CD14-positive monocyte (primary cell): ENCODE measurements around the gene PFKL. TPM values are rescaled to one million over a fixed set of nuclear protein-coding genes. Genes with fewer than 3 reads are reported as not detected.

Source experiments
- DNase-seq, 3 donors: peaks; one replicate each; pipeline ENCODE4 v3.0.0-alpha.2; 2011 to 2022
- H2AFZ ChIP-seq: 2 replicates; pipeline ENCODE4 v1.6.0; 2012; ENCODE audit warnings: mild to moderate bottlenecking, low read depth, low read length, inconsistent platforms; ENCODE audit not compliant: insufficient read depth, poor library complexity, severe bottlenecking
- H3K27ac ChIP-seq, 2 donors: 1 replicate in 1 of 2; 2 replicates in 1 of 2; pipeline ENCODE4 v1.5.1; 2012 to 2013; ENCODE audit warnings: low read length in 2 of 2, control low read depth in 1 of 2, inconsistent platforms in 1 of 2, low read depth in 1 of 2, mild to moderate bottlenecking in 1 of 2
- H3K27me3 ChIP-seq, 2 donors: one replicate each; pipeline versions ENCODE4 v1.6.0 to v1.6.1; 2011 to 2013; ENCODE audit warnings: low read length in 2 of 2; ENCODE audit not compliant: control insufficient read depth in 2 of 2, insufficient read depth in 2 of 2
- H3K36me3 ChIP-seq, 2 donors: replicated peaks in 1 of 2; 1 replicate in 1 of 2; 2 replicates in 1 of 2; pipeline versions ENCODE4 v1.5.1 to v1.6.1; 2012 to 2013; ENCODE audit warnings: low read length in 2 of 2, control low read depth in 1 of 2, inconsistent platforms in 1 of 2, mild to moderate bottlenecking in 1 of 2; ENCODE audit not compliant: insufficient read depth in 2 of 2, control insufficient read depth in 1 of 2
- H3K4me1 ChIP-seq, 2 donors: 1 replicate in 1 of 2; 2 replicates in 1 of 2; pipeline versions ENCODE4 v1.5.1 to v1.6.1; 2012 to 2013; ENCODE audit warnings: low read length in 2 of 2, control low read depth in 1 of 2, inconsistent platforms in 1 of 2, mild to moderate bottlenecking in 1 of 2, moderate library complexity in 1 of 2; ENCODE audit not compliant: insufficient read depth in 2 of 2, control insufficient read depth in 1 of 2
- H3K4me2 ChIP-seq: replicated peaks from 2 replicates; pipeline ENCODE3; 2012; ENCODE audit warnings: low read length, moderate library complexity, mild to moderate bottlenecking; ENCODE audit not compliant: poor library complexity, severe bottlenecking; ENCODE audit errors: extremely low read depth
- H3K4me3 ChIP-seq, 3 experiments: fragments of 200-600 bp in 1 of 3; sonication (generic) in 1 of 3; replicated peaks in 1 of 3; 1 replicate in 2 of 3; 2 replicates in 1 of 3; pipeline ENCODE4 v1.5.1; 2011 to 2013; ENCODE audit warnings: low read length in 3 of 3, mild to moderate bottlenecking in 3 of 3, control low read depth in 2 of 3, low read depth in 2 of 3, inconsistent platforms in 1 of 3, moderate library complexity in 1 of 3
- H3K79me2 ChIP-seq: 2 replicates; pipeline ENCODE4 v1.6.0; 2012; ENCODE audit warnings: mild to moderate bottlenecking, control low read depth, inconsistent platforms, low read length, moderate library complexity; ENCODE audit not compliant: insufficient read depth
- H3K9ac ChIP-seq: 2 replicates; pipeline ENCODE4 v1.6.0; 2017; ENCODE audit warnings: low read length, mild to moderate bottlenecking; ENCODE audit not compliant: insufficient read depth, poor library complexity, severe bottlenecking
- H3K9me3 ChIP-seq, 2 donors: replicated peaks in 1 of 2; 1 replicate in 1 of 2; 2 replicates in 1 of 2; pipeline versions ENCODE4 v1.5.1 to v1.6.1; 2012 to 2013; ENCODE audit warnings: low read length in 2 of 2, control low read depth in 1 of 2; ENCODE audit not compliant: control insufficient read depth in 1 of 2, insufficient read depth in 1 of 2
- H4K20me1 ChIP-seq: 2 replicates; pipeline ENCODE4 v1.6.0; 2012; ENCODE audit warnings: mild to moderate bottlenecking, low read length, control low read depth, moderate library complexity; ENCODE audit not compliant: insufficient read depth
- H3K27ac Mint-ChIP-seq, 7 donors: one replicate each; pipeline ENCODE4 v1.8.0; 2020; ENCODE audit warnings: mild to moderate bottlenecking in 7 of 7, mixed read lengths in 7 of 7, moderate library complexity in 6 of 7, inconsistent platforms in 2 of 7
- H3K27me3 Mint-ChIP-seq, 3 donors: one replicate each; pipeline ENCODE4 v1.8.0; 2021 to 2022; ENCODE audit warnings: low read depth in 3 of 3, mild to moderate bottlenecking in 3 of 3, mixed read lengths in 3 of 3, moderate library complexity in 3 of 3, inconsistent platforms in 1 of 3
- H3K36me3 Mint-ChIP-seq, 2 donors: one replicate each; pipeline ENCODE4 v1.8.0; 2020; ENCODE audit warnings: mixed read lengths in 2 of 2, inconsistent platforms in 1 of 2, mild to moderate bottlenecking in 1 of 2
- H3K4me1 Mint-ChIP-seq: one replicate; pipeline ENCODE4 v1.8.0; 2020; ENCODE audit warnings: mild to moderate bottlenecking, mixed read lengths
- H3K4me3 Mint-ChIP-seq, 2 donors: one replicate each; pipeline ENCODE4 v1.8.0; 2020; ENCODE audit warnings: mild to moderate bottlenecking in 2 of 2, mixed read lengths in 2 of 2, moderate library complexity in 1 of 2
- H3K9me3 Mint-ChIP-seq, 7 donors: one replicate each; pipeline ENCODE4 v1.8.0; 2020 to 2022; ENCODE audit warnings: mixed read lengths in 7 of 7, mild to moderate bottlenecking in 6 of 7, moderate library complexity in 6 of 7, inconsistent platforms in 2 of 7
- WGBS: methylation state at CpG from one replicate; pipeline ENCODE4 v1.1.5; 2013; ENCODE audit warnings: missing lambda C conversion rate; ENCODE audit not compliant: insufficient coverage; 5-methylcytosine and 5-hydroxymethylcytosine counted together
- intact Hi-C, 2 donors: fragments of 100-400 bp; cut with micrococcal nuclease; formaldehyde crosslinking; loops; one replicate each; pipeline versions ENCODE4 v1.15.0 to v1.15.1; 2023
- polyA plus RNA-seq, 3 donors: library from polyadenylated mRNA; depleted of rRNA in 1 of 3; unstranded in 2 of 3; stranded (reverse) in 1 of 3; fragments of 300-500 nt in 2 of 3; fragments of >200 nt in 1 of 3; fragmentation: Illumina TruSeq in 2 of 3; gene quantifications; 1 replicate in 2 of 3; 2 replicates in 1 of 3; pipeline ENCODE4 v1.2.3, GENCODE V29; 2012 to 2021
- TF ChIP-seq, protein P1 (sequence below): fragments of 200-600 bp; IDR thresholded peaks from one replicate; pipeline ENCODE4 v1.8.0; 2022; ENCODE audit warnings: antibody characterized with exemption, mild to moderate bottlenecking

The PFKL gene
- polyA plus RNA-seq, 3 donors: 105 to 133 (median 113) TPM

DNA sequence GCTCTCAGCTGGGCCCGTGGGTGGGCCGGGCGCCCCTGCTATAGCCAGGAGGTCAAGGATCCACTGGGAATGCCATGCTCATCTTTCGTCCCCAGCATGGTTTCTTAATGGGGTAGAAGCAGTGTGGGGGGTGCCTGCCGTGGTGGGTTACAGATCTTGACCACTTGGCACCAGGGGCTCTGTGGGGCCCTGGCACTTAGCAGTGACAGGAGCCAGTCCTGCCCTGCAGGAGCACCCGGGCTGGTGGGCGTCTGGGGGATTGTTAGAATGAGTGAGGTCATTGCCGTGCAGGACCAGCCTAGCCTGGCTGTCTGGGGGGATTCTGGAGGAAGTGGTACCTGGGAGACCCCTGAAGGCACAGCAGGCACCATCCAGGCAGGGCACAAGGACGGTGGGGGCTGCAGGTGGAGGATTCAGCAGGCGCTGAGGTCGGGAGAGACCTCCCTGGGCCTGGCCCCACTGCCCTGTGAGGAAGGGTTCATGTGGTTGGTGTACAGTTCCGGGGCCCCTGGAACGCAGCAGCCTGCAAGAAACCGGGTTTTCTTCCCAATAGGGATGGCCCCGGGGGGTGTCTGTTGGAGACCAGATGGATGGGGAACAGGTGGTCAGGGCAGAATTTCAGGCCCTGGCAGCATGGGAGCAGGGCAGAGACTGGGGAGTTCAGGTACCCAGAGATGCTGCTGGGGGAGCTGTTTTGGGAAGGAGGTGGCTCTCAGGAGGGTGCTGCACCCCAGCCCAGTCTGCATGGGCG is 9.4 kb upstream of the PFKL start:
- H3K4me2 ChIP-seq: no peak overlapping the region
- H3K9ac ChIP-seq: no peak overlapping the region
- Mint-ChIP-seq H3K4me3 (no peak overlapping the region), H3K36me3 (no peaks in the 10 kb centered on the region), H3K27me3 (peaks cover 2 to 19% (median 4%) of the 10 kb centered on the region in 3 donors), H3K4me1 (no peaks in the 10 kb centered on the region), H3K9me3 (peaks cover 0 to 6% (median 0%) of the 10 kb centered on the region in 7 donors), H3K27ac (no peak overlapping the region)
- H3K36me3 ChIP-seq: no peaks in the 10 kb centered on the region
- H3K79me2 ChIP-seq: no peaks in the 10 kb centered on the region
- no peaks in the 10 kb centered on the region for H3K9me3 ChIP-seq
- peaks cover 0 to 4% of the 10 kb centered on the region in 2 donors for H3K27me3 ChIP-seq
- H3K4me1 ChIP-seq: no peaks in the 10 kb centered on the region
- no peak overlapping the region for H3K4me3 ChIP-seq
- no peaks in the 10 kb centered on the region for H4K20me1 ChIP-seq
- DNase-seq: no peak
- WGBS: 92% methylated on average over 10 of the region's 16 CpGs
- TF ChIP-seq, protein P1, sequence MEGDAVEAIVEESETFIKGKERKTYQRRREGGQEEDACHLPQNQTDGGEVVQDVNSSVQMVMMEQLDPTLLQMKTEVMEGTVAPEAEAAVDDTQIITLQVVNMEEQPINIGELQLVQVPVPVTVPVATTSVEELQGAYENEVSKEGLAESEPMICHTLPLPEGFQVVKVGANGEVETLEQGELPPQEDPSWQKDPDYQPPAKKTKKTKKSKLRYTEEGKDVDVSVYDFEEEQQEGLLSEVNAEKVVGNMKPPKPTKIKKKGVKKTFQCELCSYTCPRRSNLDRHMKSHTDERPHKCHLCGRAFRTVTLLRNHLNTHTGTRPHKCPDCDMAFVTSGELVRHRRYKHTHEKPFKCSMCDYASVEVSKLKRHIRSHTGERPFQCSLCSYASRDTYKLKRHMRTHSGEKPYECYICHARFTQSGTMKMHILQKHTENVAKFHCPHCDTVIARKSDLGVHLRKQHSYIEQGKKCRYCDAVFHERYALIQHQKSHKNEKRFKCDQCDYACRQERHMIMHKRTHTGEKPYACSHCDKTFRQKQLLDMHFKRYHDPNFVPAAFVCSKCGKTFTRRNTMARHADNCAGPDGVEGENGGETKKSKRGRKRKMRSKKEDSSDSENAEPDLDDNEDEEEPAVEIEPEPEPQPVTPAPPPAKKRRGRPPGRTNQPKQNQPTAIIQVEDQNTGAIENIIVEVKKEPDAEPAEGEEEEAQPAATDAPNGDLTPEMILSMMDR: no peak
- H3K27ac ChIP-seq: no peak overlapping the region
- intact Hi-C loops: no loop called here
- no peak overlapping the region for H2AFZ ChIP-seq

DNA sequence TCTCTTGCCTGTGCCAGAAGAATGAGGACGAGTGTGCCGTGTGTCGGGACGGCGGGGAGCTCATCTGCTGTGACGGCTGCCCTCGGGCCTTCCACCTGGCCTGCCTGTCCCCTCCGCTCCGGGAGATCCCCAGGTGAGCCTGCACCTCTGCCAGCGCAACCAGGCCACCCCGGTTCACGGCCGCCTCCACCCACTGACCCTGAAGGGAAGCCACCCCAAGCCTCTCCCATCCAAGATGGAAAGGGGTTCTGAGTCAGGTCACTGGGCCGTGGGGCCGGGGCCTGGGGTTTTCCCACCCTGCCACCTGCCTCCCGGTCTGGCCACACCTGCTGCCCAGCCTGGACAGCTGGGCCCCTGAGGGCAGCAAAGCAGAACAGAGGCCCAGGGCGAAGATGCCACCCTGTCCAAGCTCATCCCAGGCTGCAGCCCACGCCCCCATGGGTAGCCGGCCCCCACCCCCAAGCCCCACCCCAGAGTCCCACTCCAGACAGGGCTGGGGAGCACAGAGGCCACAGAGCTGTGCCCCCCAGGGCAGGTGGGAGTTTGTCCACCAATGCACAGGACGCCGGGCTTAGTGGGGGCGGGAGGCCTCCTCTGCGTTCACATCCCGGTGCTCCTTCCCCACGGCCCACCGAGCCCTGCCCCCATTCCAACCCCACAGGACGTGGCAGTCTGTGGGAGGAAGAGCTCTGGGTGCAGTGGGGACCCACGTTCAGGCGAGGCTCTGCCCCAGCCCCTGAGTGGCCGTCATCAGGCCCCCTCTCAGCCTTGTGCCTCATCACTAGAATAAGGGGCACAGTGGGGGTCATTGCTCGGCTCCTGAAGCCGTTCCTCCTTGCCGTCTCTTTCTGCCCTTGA is 8.5 kb upstream of the PFKL start:
- no peaks in the 10 kb centered on the region for H3K79me2 ChIP-seq
- H3K4me3 ChIP-seq: no peak overlapping the region
- H2AFZ ChIP-seq: no peak overlapping the region
- no peaks in the 10 kb centered on the region for H3K36me3 ChIP-seq
- WGBS: 85% methylated on average over 19 of the region's 33 CpGs
- DNase-seq: no peak
- Mint-ChIP-seq H3K9me3 (peaks cover 0 to 6% (median 0%) of the 10 kb centered on the region in 7 donors), H3K4me3 (no peak overlapping the region), H3K27me3 (peaks cover 4 to 13% (median 4%) of the 10 kb centered on the region in 3 donors), H3K36me3 (no peaks in the 10 kb centered on the region), H3K4me1 (no peaks in the 10 kb centered on the region), H3K27ac (no peak overlapping the region)
- H3K9me3 ChIP-seq: no peaks in the 10 kb centered on the region
- no peaks in the 10 kb centered on the region for H3K4me1 ChIP-seq
- no peak overlapping the region for H3K4me2 ChIP-seq
- TF ChIP-seq, protein P1: no peak
- intact Hi-C loops: no loop called here
- peaks cover 0 to 2% of the 10 kb centered on the region in 2 donors for H3K27me3 ChIP-seq
- H4K20me1 ChIP-seq: no peaks in the 10 kb centered on the region
- no peak overlapping the region for H3K9ac ChIP-seq
- no peak overlapping the region for H3K27ac ChIP-seq
